ENCODE data around the gene AP1G1. TPM values are rescaled to one million over a fixed set of nuclear protein-coding genes. Genes with fewer than 3 reads are reported as not detected.

The AP1G1 gene
- total RNA-seq, 1 experiment from 2014 or later, result 79.2 TPM

- H3K4me3 Mint-ChIP-seq, result peak overlapping the region; percentile 89 to 93
- peaks cover 16% of the 10 kb centered on the region; the same call in 1 of the 2 replicates for H3K79me2 ChIP-seq (ENCODE audit: insufficient read depth, low read length)
- WGBS (ENCODE audit: extremely low coverage, insufficient read length, low lambda C conversion rate), result no CpG with 5 or more reads among the region's 44 CpGs
- no peak overlapping the region for H2BK120ac ChIP-seq (ENCODE audit: low read depth, low read length, poor library complexity, severe bottlenecking)
- H2AK5ac ChIP-seq (ENCODE audit: insufficient read length, low read length), result no peak overlapping the region
- H3K4me2 ChIP-seq (ENCODE audit: insufficient read depth, insufficient read length, low read length), result peak overlapping the region; percentile 87
- peak overlapping the region; percentile 1 for H4K91ac ChIP-seq (ENCODE audit: insufficient read length, low read depth, low read length)
- peaks cover 0 to 3% of the 10 kb centered on the region in 2 experiments; a peak in 1 of 5 replicates for H3K9me3 Mint-ChIP-seq
- H3T11ph ChIP-seq (ENCODE audit: low read length), result no peak overlapping the region
- H3K4me1 ChIP-seq (ENCODE audit: insufficient read depth, low read length), result no peaks in the 10 kb centered on the region
- H3K79me1 ChIP-seq (ENCODE audit: insufficient read depth, low read depth, low read length, poor library complexity, severe bottlenecking), result peaks cover 6% of the 10 kb centered on the region
- no peak overlapping the region for H2BK5ac ChIP-seq (ENCODE audit: insufficient read length, low read length)
- H3K36me3 Mint-ChIP-seq (ENCODE audit: insufficient read depth in 1 of 3, low read depth in 3 of 3), result peaks cover 0 to 5% (median 4%) of the 10 kb centered on the region in 3 experiments; a peak in 3 of 7 replicates
- H3K9ac ChIP-seq (ENCODE audit: extremely low read depth, insufficient read length, low read length), result peak overlapping the region; percentile 96
- H3K9me3 ChIP-seq (ENCODE audit: control insufficient read depth, low read depth, low read length), result no peaks in the 10 kb centered on the region
- H3K4me1 Mint-ChIP-seq, result peaks cover 5 to 7% of the 10 kb centered on the region in 2 experiments
- H3K14ac ChIP-seq (ENCODE audit: insufficient read depth, low read length), result 0 out of 2 replicates have a peak overlapping the region, but pooled peaks have one; percentile 1
- H3K27me3 ChIP-seq (ENCODE audit: insufficient read depth, low read length), result no peaks in the 10 kb centered on the region
- no peak overlapping the region for H3K4ac ChIP-seq (ENCODE audit: low read depth, low read length)
- peaks cover 7% of the 10 kb centered on the region for H3K23me2 ChIP-seq (ENCODE audit: insufficient read length, low read depth, low read length, poor library complexity, severe bottlenecking)
- no peak overlapping the region for H2BK12ac ChIP-seq (ENCODE audit: insufficient read length, low read depth, low read length)
- H3K27me3 Mint-ChIP-seq (ENCODE audit: low read depth), result no peaks in the 10 kb centered on the region
- H2AFZ ChIP-seq (ENCODE audit: low read length), result no peak overlapping the region
- no peak overlapping the region for H2BK20ac ChIP-seq (ENCODE audit: low read depth, low read length, poor library complexity, severe bottlenecking)
- H4K20me1 ChIP-seq (ENCODE audit: control insufficient read depth, insufficient read depth, insufficient read length), result no peaks in the 10 kb centered on the region
- no peak for DNase-seq
- H3K23ac ChIP-seq (ENCODE audit: insufficient read length, low read depth, low read length), result no peak overlapping the region
- no peak overlapping the region for H3K18ac ChIP-seq (ENCODE audit: insufficient read length, low read depth, low read length)
- H4K5ac ChIP-seq (ENCODE audit: insufficient read length, low read depth, low read length), result no peak overlapping the region
- no peak overlapping the region for H4K8ac ChIP-seq (replicated peaks; ENCODE audit: insufficient read length, low read depth, low read length)
- no peak for TF ChIP-seq CTCF (conservative IDR thresholded peaks at IDR 0.05)
- H3K27ac ChIP-seq (ENCODE audit: insufficient read length, low read depth, low read length), result no peak overlapping the region
- no peak overlapping the region for H2BK15ac ChIP-seq (ENCODE audit: low read depth, low read length)
- H3K27ac Mint-ChIP-seq, result peak overlapping the region; percentile 95 to 100 (median 100)
- H3K56ac ChIP-seq (ENCODE audit: insufficient read length, low read depth, low read length), result no peak overlapping the region
Observed at GRCh38 chr16:71807905-71808592, 585 bp downstream of the AP1G1 start.

Data from H9 (cell line).